Hair follicle dermal papilla cell (primary cell): ENCODE data around the gene HSFX4. TPM values are rescaled to one million over a fixed set of nuclear protein-coding genes. Genes with fewer than 3 reads are reported as not detected.

Experiments used
- total RNA-seq: library from RNA; depleted of rRNA; stranded (reverse); fragments of >200 nt; gene quantifications from 2 replicates; pipeline ENCODE4 v1.2.3, GENCODE V29; 2012

HSFX4 gene, protein sequence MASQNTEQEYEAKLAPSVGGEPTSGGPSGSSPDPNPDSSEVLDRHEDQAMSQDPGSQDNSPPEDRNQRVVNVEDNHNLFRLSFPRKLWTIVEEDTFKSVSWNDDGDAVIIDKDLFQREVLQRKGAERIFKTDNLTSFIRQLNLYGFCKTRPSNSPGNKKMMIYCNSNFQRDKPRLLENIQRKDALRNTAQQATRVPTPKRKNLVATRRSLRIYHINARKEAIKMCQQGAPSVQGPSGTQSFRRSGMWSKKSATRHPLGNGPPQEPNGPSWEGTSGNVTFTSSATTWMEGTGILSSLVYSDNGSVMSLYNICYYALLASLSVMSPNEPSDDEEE
- total RNA-seq, result not detected in 2 replicates

DNA sequence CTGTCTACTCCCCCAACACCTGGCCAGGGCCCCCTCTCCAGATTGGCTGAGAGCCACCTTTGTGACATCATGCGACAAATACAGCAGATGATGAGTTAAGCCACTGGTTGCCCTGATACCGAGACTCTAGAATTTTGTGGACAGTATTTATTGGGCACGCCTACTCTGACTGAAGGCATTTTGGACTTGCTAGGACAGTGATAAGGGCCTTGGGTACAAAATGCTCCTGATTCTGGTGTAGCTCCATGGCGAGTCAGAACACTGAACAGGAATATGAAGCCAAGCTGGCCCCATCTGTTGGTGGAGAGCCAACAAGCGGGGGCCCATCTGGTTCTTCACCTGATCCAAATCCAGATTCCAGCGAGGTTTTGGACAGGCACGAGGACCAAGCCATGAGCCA is at the start of gene HSFX4:
HSFX4 (plus strand) TSS at position 174 of the 400 bp plus-strand sequence; CDS start at position 246, 72 bp downstream.

DNA sequence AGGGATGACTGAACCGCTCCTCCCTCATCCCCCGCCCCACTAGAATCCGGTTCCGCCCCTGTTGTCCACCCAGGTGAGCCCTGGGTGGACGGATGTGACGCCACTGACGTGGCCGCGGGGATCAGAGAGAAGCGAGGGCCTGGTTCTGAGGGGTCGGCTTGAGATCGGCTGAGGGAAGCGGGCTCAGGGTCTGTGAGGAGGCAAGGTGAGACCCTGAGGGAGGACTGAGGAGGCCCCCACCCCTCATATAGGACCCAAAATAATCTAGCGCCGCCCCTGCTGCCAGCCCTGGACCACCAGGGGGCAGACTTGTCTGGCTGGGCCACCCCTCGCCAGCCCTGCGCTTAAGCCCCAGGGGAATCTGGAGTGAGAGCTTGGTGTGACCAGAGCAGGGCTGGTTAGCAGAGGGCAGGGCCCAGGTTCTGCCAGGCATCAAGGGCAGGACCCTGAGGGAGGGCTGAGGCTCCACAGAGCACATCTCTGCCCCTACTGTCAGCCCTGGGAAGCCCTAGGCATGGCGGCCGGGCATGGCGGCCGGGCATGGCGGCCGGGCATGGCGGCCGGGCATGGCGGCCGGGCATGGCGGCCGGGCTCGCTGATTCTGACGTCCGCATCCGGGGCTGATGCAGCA is 48.2 kb upstream of the HSFX4 start, which contains the start of gene MAGEA8:
MAGEA8 (plus strand) TSS at position 103 of the 631 bp plus-strand sequence. CDS start 3,090 bp downstream, outside the sequence.

DNA sequence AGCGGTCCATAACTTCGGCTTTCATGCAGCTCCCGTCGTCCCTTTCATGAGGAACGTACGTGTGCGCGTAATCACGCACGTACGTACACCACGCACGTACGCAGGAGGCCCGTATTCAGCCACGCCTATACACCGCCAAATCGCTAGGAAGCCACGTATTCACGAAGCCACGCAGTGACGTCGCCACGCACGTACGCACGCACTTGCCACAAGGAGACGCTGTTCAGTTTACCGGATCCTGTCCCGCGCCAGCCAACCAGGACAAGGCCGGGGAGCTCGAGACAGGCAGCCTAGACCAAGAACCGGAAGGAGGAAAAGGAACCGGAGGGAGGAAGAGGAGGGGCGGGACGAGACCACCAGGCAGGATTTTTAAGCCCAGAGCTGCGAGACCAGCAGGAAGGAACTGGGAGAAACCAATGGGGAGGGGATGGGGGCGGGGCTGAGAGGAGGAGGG is 9.1 kb downstream of the HSFX4 start, which contains the start of gene EOLA2:
EOLA2 (minus strand) TSS at position 65 of the 454 bp plus-strand sequence. CDS start 4,617 bp downstream, outside the sequence.

Other genes with a start within 250 kb of the HSFX4 start
- not detected in 2 replicates for gene MAGEA11, start 217.5 kb upstream of the HSFX4 start, total RNA-seq
- 0.97 and 1.3 TPM in 2 replicates for gene HSFX1, start 155.5 kb upstream of the HSFX4 start, total RNA-seq
- not detected in 2 replicates for gene MAGEA9, start 147.6 kb upstream of the HSFX4 start, total RNA-seq
- not detected in 2 replicates for gene MAGEA8, start 48.4 kb upstream of the HSFX4 start, total RNA-seq
- gene EOLA2, start 8.9 kb downstream of the HSFX4 start, total RNA-seq, result 19.7 and 21.3 TPM in 2 replicates